SH-SY5Y (cell line): ENCODE results near the gene ZNF302.

Source experiments
- GATA2 ChIP-seq: IDR thresholded peaks from 2 replicates; pipeline ENCODE4 v1.6.1; 2011; ENCODE audit warnings: mild to moderate bottlenecking, low read depth, low read length
- GATA3 ChIP-seq: IDR thresholded peaks from 2 replicates; pipeline ENCODE4 v1.6.1; 2011; ENCODE audit warnings: low read depth, mild to moderate bottlenecking, low read length, moderate library complexity

DNA sequence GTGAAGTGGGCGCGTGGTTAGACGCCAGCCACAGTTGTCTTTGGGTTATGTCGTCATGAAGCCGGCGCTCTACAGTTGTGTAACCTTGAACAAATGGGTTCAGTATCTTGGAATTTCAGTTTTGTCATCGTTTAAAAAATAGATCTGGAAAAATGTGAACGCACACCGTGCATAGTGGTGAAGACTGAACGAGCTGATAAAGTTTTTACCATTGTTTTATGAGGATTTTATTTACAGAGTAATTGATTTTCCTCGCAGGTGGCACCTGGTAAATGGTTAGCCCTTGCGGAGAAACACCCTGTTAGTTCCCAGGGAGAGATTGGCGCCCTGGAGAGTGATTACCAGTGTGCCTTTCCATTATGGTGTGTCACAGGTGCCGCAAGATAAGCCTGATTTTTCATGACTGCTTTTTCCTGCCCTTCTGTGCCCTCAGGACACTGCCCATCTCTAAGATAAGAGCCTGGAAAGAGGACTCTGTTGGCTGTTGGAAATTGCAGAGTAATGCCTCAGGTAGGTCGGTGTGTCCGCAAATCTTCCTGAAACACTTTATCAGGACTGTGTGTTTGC lies 57.1 kb downstream of the ZNF302 start:
- TF ChIP-seq GATA2, result peak; percentile 18; the same call in 1 of the 2 replicates
- no peak for TF ChIP-seq GATA3
